Small intestine (tissue), 7 donors: ENCODE data around the gene REXO1. TPM values are rescaled to one million over a fixed set of nuclear protein-coding genes. Genes with fewer than 3 reads are reported as not detected.

Experiments used
- DNase-seq, 2 donors: peaks; one replicate each; pipeline versions ENCODE4 v3.0.0 to v3.0.0-alpha.2; 2013
- FAIRE-seq: peaks from 2 replicates; lab custom pipeline; 2012; peaks lifted over from hg19 to GRCh38; lab: Jason Lieb, UNC
- H3K27ac ChIP-seq, 3 donors: one replicate each; pipeline ENCODE4 v1.5.1; 2013; ENCODE audit warnings: low read length in 2 of 3, mild to moderate bottlenecking in 2 of 3, control low read depth in 1 of 3, inconsistent platforms in 1 of 3, low read depth in 1 of 3, moderate library complexity in 1 of 3
- H3K27me3 ChIP-seq, 3 donors: one replicate each; pipeline ENCODE4 v1.6.1; 2013; ENCODE audit warnings: low read length in 3 of 3, inconsistent platforms in 1 of 3; ENCODE audit not compliant: control insufficient read depth in 3 of 3, insufficient read depth in 3 of 3
- H3K36me3 ChIP-seq, 3 donors: one replicate each; pipeline ENCODE4 v1.6.1; 2013; ENCODE audit warnings: low read length in 3 of 3, inconsistent platforms in 1 of 3, low read depth in 1 of 3, mild to moderate bottlenecking in 1 of 3, moderate library complexity in 1 of 3; ENCODE audit not compliant: control insufficient read depth in 3 of 3, insufficient read depth in 2 of 3
- H3K4me1 ChIP-seq, 3 donors: one replicate each; pipeline ENCODE4 v1.6.1; 2013; ENCODE audit warnings: low read length in 2 of 3, inconsistent platforms in 1 of 3, low read depth in 1 of 3, mild to moderate bottlenecking in 1 of 3, moderate library complexity in 1 of 3; ENCODE audit not compliant: control insufficient read depth in 3 of 3, insufficient read depth in 2 of 3
- H3K4me3 ChIP-seq, 3 donors: one replicate each; pipeline ENCODE4 v1.5.1; 2013; ENCODE audit warnings: low read length in 3 of 3, control low read depth in 1 of 3, inconsistent platforms in 1 of 3, low read depth in 1 of 3, mild to moderate bottlenecking in 1 of 3, moderate library complexity in 1 of 3
- H3K9me3 ChIP-seq, 2 donors: one replicate each; pipeline ENCODE4 v1.6.1; 2013; ENCODE audit warnings: low read depth in 1 of 2, low read length in 1 of 2; ENCODE audit not compliant: control insufficient read depth in 2 of 2, insufficient read depth in 1 of 2
- WGBS, 3 donors: extraction: QIAGEN DNeasy Blood & Tissue Kit; methylation state at CpG; one replicate each; pipeline ENCODE4 v1.1.7; 2013; 5-methylcytosine and 5-hydroxymethylcytosine counted together
- polyA plus RNA-seq, 4 donors: library from polyadenylated mRNA; stranded (reverse) in 3 of 4; unstranded in 1 of 4; fragments of 200-250 nt in 3 of 4; fragments of 120-200 nt in 1 of 4; gene quantifications; one replicate each; pipeline versions ENCODE4 v1.2.1 to v1.2.3, GENCODE V29; 2013
- donor health status: healthy with polysubstance abuse.
- donor health status: control.
- donor health status: control.
- donor health status: Bipolar disorder and iron deficiency.
- donor health status: healthy.

The REXO1 gene
- polyA plus RNA-seq, 4 donors = 18.4 to 31.8 (median 23.6) TPM

DNA sequence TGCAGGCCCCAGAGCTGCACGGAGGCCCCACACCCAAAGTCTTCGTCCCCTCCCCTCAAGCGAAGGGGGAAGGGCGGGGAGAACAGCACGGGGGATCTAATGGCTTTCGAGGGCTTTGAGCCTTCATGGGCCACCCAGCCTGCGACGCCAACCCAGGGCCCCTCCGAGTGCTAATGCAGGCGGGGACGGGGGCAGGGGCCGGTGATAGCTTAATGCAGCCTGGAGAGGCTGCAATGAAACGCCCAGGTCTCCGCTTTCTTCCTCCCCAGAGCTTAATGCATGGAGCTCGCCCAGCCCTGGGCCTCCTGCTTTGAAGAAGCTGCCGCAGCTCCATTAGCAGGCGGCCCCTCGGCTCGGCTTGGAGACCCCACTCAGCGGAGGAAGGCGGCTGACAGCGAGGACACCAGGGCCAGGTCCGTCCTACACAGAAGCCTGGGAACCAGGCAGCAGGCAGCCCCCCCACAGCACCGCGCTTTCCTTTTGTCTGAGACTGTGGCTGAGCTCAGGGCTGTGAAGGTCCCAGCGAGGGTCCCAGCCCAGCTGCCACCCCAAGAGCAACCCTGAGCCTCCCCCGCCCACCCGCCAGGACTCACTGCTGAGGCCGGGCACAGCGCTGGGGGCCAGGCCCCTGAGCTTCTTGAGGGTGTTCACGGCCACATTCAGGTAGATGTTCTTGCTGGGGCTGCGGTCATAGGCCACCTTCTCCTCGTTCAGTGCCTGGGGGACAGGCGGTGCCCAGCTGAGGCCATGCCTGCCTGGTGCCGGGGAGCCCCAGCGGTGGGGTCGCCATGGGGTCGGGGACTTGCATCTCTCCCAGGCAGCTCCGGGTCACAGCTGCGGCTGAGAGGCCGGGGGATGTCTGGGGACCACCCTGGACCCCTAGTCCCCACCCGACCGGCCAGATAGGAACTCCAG is 28.7 kb downstream of the REXO1 start:
- H3K9me3 ChIP-seq = no peaks in the 10 kb centered on the region
- peaks cover 40 to 97% (median 42%) of the 10 kb centered on the region in 3 donors for H3K36me3 ChIP-seq
- H3K27ac ChIP-seq = no peak overlapping the region
- FAIRE-seq = no peak
- no peaks in the 10 kb centered on the region for H3K27me3 ChIP-seq
- no peak for DNase-seq
- no peaks in the 10 kb centered on the region for H3K4me1 ChIP-seq
- WGBS, 3 donors = 87 to 93% (median 90%) methylated on average over 40 to 43 of the region's 43 CpGs
- no peak overlapping the region for H3K4me3 ChIP-seq

DNA sequence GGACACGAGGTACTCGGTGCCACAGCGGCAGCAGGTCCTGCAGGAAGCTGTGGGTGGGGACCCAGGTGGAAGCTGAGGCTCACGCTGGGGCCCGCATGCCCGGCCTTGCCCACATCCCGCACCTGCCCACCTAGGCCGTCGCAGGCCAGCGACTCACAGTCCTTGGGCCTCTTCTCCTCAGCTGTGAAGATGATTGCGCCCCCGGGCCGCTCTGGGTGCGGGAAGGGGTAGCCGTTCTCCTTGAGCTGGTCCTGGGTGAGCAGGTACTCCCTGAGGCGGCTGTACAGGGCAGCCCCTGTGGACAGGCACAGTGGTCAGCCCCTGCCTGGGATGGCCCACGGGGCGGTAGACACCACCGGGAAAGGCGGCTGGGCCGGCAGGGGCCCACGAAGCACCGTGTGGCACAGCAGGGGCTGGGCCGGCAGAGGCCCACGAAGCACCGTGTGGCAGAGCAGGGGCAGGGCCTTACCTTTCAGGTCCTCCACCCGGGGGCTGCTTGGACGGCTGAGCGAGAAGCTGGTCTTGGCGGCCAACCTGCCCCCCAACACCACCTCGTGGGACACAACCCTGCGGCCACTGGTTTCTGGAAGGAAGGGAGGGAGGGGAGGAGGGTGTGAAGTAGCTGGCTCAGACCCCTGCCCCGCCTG is 29.6 kb downstream of the REXO1 start:
- no peaks in the 10 kb centered on the region for H3K9me3 ChIP-seq
- no peak for DNase-seq
- H3K4me3 ChIP-seq = no peak overlapping the region
- H3K4me1 ChIP-seq = no peaks in the 10 kb centered on the region
- no peaks in the 10 kb centered on the region for H3K27me3 ChIP-seq
- no peak overlapping the region for H3K27ac ChIP-seq
- 93 to 96% (median 94%) methylated on average over 30 to 33 of the region's 33 CpGs for WGBS, 3 donors
- peaks cover 37 to 94% (median 40%) of the 10 kb centered on the region in 3 donors for H3K36me3 ChIP-seq
- FAIRE-seq = no peak

GRCh38 chr19:1817553-1818179 is 30.6 kb downstream of the REXO1 start:
- H3K4me1 ChIP-seq = peaks cover 0 to 7% (median 0%) of the 10 kb centered on the region in 3 donors
- DNase-seq (no peak), FAIRE-seq (no peak)
- no peak overlapping the region for H3K4me3 ChIP-seq
- no peaks in the 10 kb centered on the region for H3K27me3 ChIP-seq
- 90 to 93% (median 92%) methylated on average over 25 of the region's 25 CpGs for WGBS, 3 donors
- H3K27ac ChIP-seq = no peak overlapping the region
- no peaks in the 10 kb centered on the region for H3K9me3 ChIP-seq
- peaks cover 32 to 84% (median 35%) of the 10 kb centered on the region in 3 donors for H3K36me3 ChIP-seq

GRCh38 chr19:1816530-1817298 is 31.6 kb downstream of the REXO1 start:
- H3K4me3 ChIP-seq = no peak overlapping the region
- 88 to 94% (median 91%) methylated on average over 33 to 36 of the region's 36 CpGs for WGBS, 3 donors
- DNase-seq (no peak), FAIRE-seq (no peak)
- H3K27me3 ChIP-seq = no peaks in the 10 kb centered on the region
- peaks cover 0 to 8% (median 3%) of the 10 kb centered on the region in 3 donors for H3K4me1 ChIP-seq
- H3K36me3 ChIP-seq = peaks cover 30 to 74% (median 32%) of the 10 kb centered on the region in 3 donors
- H3K9me3 ChIP-seq = no peaks in the 10 kb centered on the region
- H3K27ac ChIP-seq = no peak overlapping the region

- FAIRE-seq (no peak), DNase-seq (no peak)
- Histone ChIP-seq H3K9me3 (no peaks in the 10 kb centered on the region), H3K4me3 (no peak overlapping the region), H3K27me3 (no peaks in the 10 kb centered on the region), H3K27ac (no peak overlapping the region), H3K4me1 (peaks cover 0 to 8% (median 5%) of the 10 kb centered on the region in 3 donors), H3K36me3 (peaks cover 28 to 67% (median 29%) of the 10 kb centered on the region in 3 donors)
- 91 to 95% (median 94%) methylated on average over 50 to 61 of the region's 61 CpGs for WGBS, 3 donors
Measured at GRCh38 chr19:1815605-1816529, 32.4 kb downstream of the REXO1 start.

DNA sequence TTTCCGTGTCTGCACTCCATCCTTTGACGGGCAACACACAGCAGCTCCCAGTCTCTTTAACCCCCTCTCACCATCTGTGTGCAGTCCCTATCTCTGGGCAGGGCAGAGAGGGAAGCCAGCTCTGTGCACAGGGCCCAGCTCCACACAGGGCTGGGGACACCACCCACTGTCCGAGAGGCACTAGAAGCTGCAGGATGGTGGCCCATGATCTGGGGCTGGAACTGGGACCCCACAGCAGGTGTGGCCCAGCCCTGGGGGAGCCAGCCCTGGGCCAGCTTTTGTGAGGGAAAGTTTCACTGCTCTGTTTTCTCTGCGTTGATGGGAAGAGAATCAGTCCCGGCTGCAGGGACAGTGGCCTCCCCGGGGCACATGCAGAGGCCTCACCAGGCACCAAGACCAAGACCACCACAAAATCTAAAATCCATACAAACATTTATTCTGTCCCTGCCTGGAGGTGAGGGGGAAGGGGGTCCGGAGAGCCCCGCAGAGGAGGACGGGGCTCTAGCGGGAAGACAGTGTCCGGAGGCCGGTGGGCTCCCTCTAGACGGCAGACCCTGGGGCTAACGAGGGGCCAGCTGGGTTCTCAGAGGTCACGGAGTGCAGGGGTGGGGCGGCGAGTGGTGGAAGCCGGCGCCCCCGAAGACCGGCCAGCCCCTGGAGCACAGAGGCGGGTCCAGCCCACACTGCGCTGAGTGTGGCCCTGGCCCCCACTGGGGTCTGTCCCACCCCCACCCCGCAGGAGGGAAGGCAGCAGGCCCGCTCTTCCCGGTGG is 33.3 kb downstream of the REXO1 start:
- H3K4me3 ChIP-seq = no peak overlapping the region
- H3K4me1 ChIP-seq = peaks cover 0 to 8% (median 5%) of the 10 kb centered on the region in 3 donors
- 88 to 94% (median 90%) methylated on average over 19 to 26 of the region's 26 CpGs for WGBS, 3 donors
- H3K27ac ChIP-seq = no peak overlapping the region
- DNase-seq (no peak), FAIRE-seq (no peak)
- H3K36me3 ChIP-seq = peaks cover 26 to 59% (median 28%) of the 10 kb centered on the region in 3 donors
- H3K27me3 ChIP-seq = no peaks in the 10 kb centered on the region
- no peaks in the 10 kb centered on the region for H3K9me3 ChIP-seq

- 78 to 83% (median 82%) methylated on average over 10 of the region's 10 CpGs for WGBS, 3 donors
- no peak for FAIRE-seq
- H3K36me3 ChIP-seq = peaks cover 20 to 52% (median 25%) of the 10 kb centered on the region in 3 donors
- H3K9me3 ChIP-seq = no peaks in the 10 kb centered on the region
- H3K4me1 ChIP-seq = peaks cover 0 to 8% (median 5%) of the 10 kb centered on the region in 3 donors
- DNase-seq = no peak
- H3K4me3 ChIP-seq = no peak overlapping the region
- no peak overlapping the region for H3K27ac ChIP-seq
- peaks cover 0 to 2% (median 0%) of the 10 kb centered on the region in 3 donors for H3K27me3 ChIP-seq
Measured at GRCh38 chr19:1814391-1814790, 33.9 kb downstream of the REXO1 start.
